WI38 (cell line): ENCODE results near the gene CCNB2.
"Not testable (repeated sequence)": the region's sequence is repeated elsewhere in the genome, so short reads cannot be mapped to it uniquely, and the experiment has no call there.

Source experiments
- H3K4me3 ChIP-seq: 2 replicates; pipeline ENCODE4 v1.5.1; 2011; ENCODE audit warnings: low read depth, mild to moderate bottlenecking, control low read depth, low read length
- CTCF ChIP-seq: IDR thresholded peaks from 2 replicates; pipeline ENCODE4 v1.5.1; 2012; ENCODE audit warnings: low read depth, mild to moderate bottlenecking, control low read depth, low read length

Gene CCNB2

GRCh38 chr15:59131969-59132562 is 27.1 kb downstream of the CCNB2 start:
- H3K4me3 ChIP-seq, result no peak overlapping the region
- no peak for TF ChIP-seq CTCF

- no peak for TF ChIP-seq CTCF
- H3K4me3 ChIP-seq, result no peak overlapping the region
Observed at GRCh38 chr15:59133929-59134427, 29.0 kb downstream of the CCNB2 start.

- no peak for TF ChIP-seq CTCF
- H3K4me3 ChIP-seq, result no peak overlapping the region
Observed at GRCh38 chr15:59137566-59137965, 32.6 kb downstream of the CCNB2 start.

- TF ChIP-seq CTCF, result peak; percentile 52
- no peak overlapping the region for H3K4me3 ChIP-seq
Observed at GRCh38 chr15:59138243-59138642, 33.3 kb downstream of the CCNB2 start.

GRCh38 chr15:59140422-59141226 is 35.7 kb downstream of the CCNB2 start:
- no peak for TF ChIP-seq CTCF
- no peak overlapping the region for H3K4me3 ChIP-seq

GRCh38 chr15:59143281-59143680 is 38.3 kb downstream of the CCNB2 start:
- TF ChIP-seq CTCF, result no peak

GRCh38 chr15:59144594-59144993 is 39.6 kb downstream of the CCNB2 start:
- H3K4me3 ChIP-seq, result not testable (repeated sequence)

More at GRCh38 chr15:59143281-59143680, 38.3 kb downstream of the CCNB2 start:
- no peak overlapping the region for H3K4me3 ChIP-seq

- no peak overlapping the region for H3K4me3 ChIP-seq
- no peak for TF ChIP-seq CTCF
Observed at GRCh38 chr15:59147666-59148065, 42.7 kb downstream of the CCNB2 start.
